ENCODE data around the gene HHEX.
"Not testable (repeated sequence)": the region's sequence is repeated elsewhere in the genome, so short reads cannot be mapped to it uniquely, and the experiment has no call there.

DNA sequence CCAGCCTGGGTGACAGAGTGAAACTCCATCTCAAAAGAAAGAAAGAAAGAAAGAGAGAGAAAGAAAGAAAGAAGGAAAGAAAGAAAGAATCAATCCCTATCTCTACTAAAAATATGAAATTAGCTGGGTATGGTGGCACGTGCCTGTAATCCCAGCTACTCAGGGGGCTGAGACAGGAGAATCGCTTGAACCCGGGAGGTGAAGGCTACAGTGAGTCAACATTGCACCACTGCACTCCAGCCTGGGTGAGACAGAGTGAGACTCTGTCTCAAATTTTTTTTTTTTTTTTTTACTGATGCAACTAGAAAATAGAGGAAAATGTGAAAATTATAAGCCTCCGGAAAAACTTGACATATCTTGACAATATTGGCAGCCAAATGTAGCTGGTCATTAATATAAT, 52.0 kb downstream of the HHEX start:
- TF ChIP-seq POLR2A, CTCF (IDR thresholded peaks at IDR 0.05): not testable (repeated sequence)
